GM12864 (cell line): ENCODE measurements around the gene CLDN6.

ENCODE experiments used
- DNase-seq: peaks from one replicate; pipeline ENCODE4 v3.0.0-alpha.2; 2011; ENCODE audit warnings: low read depth
- H3K4me3 ChIP-seq: 2 replicates; pipeline ENCODE4 v1.5.1; 2011; ENCODE audit warnings: mild to moderate bottlenecking, low read depth, low read length, control low read depth
- CTCF ChIP-seq: IDR thresholded peaks from 2 replicates; pipeline ENCODE4 v1.5.1; 2011; ENCODE audit warnings: low read depth, mild to moderate bottlenecking, moderate library complexity, low read length, control low read depth, inconsistent platforms; ENCODE audit errors: missing control alignments

CLDN6 gene

GRCh38 chr16:3003582-3004270, 14.3 kb downstream of the CLDN6 start:
- H3K4me3 ChIP-seq = no peak overlapping the region; the same call in 1 of the 2 replicates
- peak; percentile 34 for TF ChIP-seq CTCF
- peak; percentile 96 for DNase-seq

GRCh38 chr16:3001316-3001715, 16.7 kb downstream of the CLDN6 start:
- H3K4me3 ChIP-seq = no peak overlapping the region
- DNase-seq = no peak
- TF ChIP-seq CTCF = no peak

- no peak for TF ChIP-seq CTCF
- DNase-seq = no peak
- no peak overlapping the region for H3K4me3 ChIP-seq
These were observed 17.4 kb downstream of the CLDN6 start for GRCh38 chr16:3000540-3000939.

GRCh38 chr16:2999929-3000328, 18.1 kb downstream of the CLDN6 start:
- H3K4me3 ChIP-seq = no peak overlapping the region
- no peak for DNase-seq
- no peak for TF ChIP-seq CTCF

GRCh38 chr16:2996298-2996697, 21.7 kb downstream of the CLDN6 start:
- TF ChIP-seq CTCF = no peak
- no peak overlapping the region for H3K4me3 ChIP-seq
- DNase-seq = no peak

- TF ChIP-seq CTCF = no peak
- DNase-seq = no peak
- H3K4me3 ChIP-seq = no peak overlapping the region
These were observed 25.5 kb downstream of the CLDN6 start for GRCh38 chr16:2992383-2993081.
